Hepatocyte (in vitro differentiated cells): Measurements from ENCODE around the gene ADAMTSL3. TPM values are rescaled to one million over a fixed set of nuclear protein-coding genes. Genes with fewer than 3 reads are reported as not detected.

ENCODE experiments used
- DNase-seq: peaks from one replicate; pipeline ENCODE4 v3.0.0-alpha.2; 2016; ENCODE audit warnings: low spot score
- H2AFZ ChIP-seq: fragments of 200-600 bp; sonication (generic); 2 replicates; pipeline ENCODE4 v1.6.0; 2016; ENCODE audit warnings: antibody characterized with exemption, mild to moderate bottlenecking
- H3K27ac ChIP-seq: fragments of 200-600 bp; sonication (generic); 2 replicates; pipeline ENCODE4 v1.5.1; 2016; ENCODE audit warnings: mild to moderate bottlenecking
- H3K27me3 ChIP-seq: fragments of 200-600 bp; sonication (generic); 2 replicates; pipeline ENCODE4 v1.6.1; 2016
- H3K36me3 ChIP-seq: fragments of 200-600 bp; sonication (generic); replicated peaks from 2 replicates; pipeline ENCODE4 v1.5.1; 2016; ENCODE audit warnings: low read depth; ENCODE audit not compliant: insufficient read depth
- H3K4me1 ChIP-seq: fragments of 200-600 bp; sonication (generic); 2 replicates; pipeline ENCODE4 v1.5.1; 2016; ENCODE audit warnings: mild to moderate bottlenecking, moderate library complexity; ENCODE audit not compliant: insufficient read depth
- H3K4me2 ChIP-seq: fragments of 200-600 bp; sonication (generic); 2 replicates; pipeline ENCODE4 v1.6.0; 2016
- H3K4me3 ChIP-seq: fragments of 200-600 bp; sonication (generic); 2 replicates; pipeline ENCODE4 v1.5.1; 2016; ENCODE audit warnings: mild to moderate bottlenecking
- H3K79me2 ChIP-seq: fragments of 200-600 bp; sonication (generic); 2 replicates; pipeline ENCODE4 v1.6.0; 2017; ENCODE audit warnings: mild to moderate bottlenecking
- H3K9me2 ChIP-seq: fragments of 200-600 bp; sonication (generic); replicated peaks from 2 replicates; pipeline ENCODE4 v1.6.0; 2017; ENCODE audit warnings: mild to moderate bottlenecking; ENCODE audit not compliant: insufficient read depth
- H3K9me3 ChIP-seq: fragments of 200-600 bp; sonication (generic); 2 replicates; pipeline ENCODE4 v1.5.1; 2016; ENCODE audit warnings: low read depth, mild to moderate bottlenecking
- H4K20me1 ChIP-seq: fragments of 200-600 bp; sonication (generic); 2 replicates; pipeline ENCODE4 v1.6.0; 2016; ENCODE audit warnings: mild to moderate bottlenecking; ENCODE audit not compliant: insufficient read depth, poor library complexity, severe bottlenecking
- EZH2 ChIP-seq: fragments of 200-600 bp; sonication (generic); IDR thresholded peaks from 2 replicates; pipeline ENCODE4 v1.6.1; 2016; ENCODE audit warnings: antibody characterized with exemption, mild to moderate bottlenecking, borderline replicate concordance
- EZH2phosphoT487 ChIP-seq: fragments of 200-600 bp; sonication (generic); IDR thresholded peaks from one replicate; pipeline ENCODE4 v1.6.1; 2018; ENCODE audit warnings: antibody characterized with exemption, mild to moderate bottlenecking, low read depth, moderate library complexity; ENCODE audit not compliant: unreplicated experiment, severe bottlenecking
- WGBS: methylation state at CpG from one replicate; pipeline ENCODE4 v1.1.6; 2016; ENCODE audit warnings: low lambda C conversion rate; ENCODE audit errors: missing lambda C conversion rate; 5-methylcytosine and 5-hydroxymethylcytosine counted together
- polyA plus RNA-seq: library from polyadenylated mRNA; unstranded; fragments of >200 nt; fragmentation: Nextera tagmentation; extraction: Ambion mirVana; gene quantifications from 2 replicates; pipeline ENCODE4 v1.2.1, GENCODE V29; 2016
- total RNA-seq: library from RNA; depleted of rRNA; stranded (reverse); fragments of >200 nt; gene quantifications from 2 replicates; pipeline ENCODE4 v1.2.3, GENCODE V29; 2014
- TF ChIP-seq, protein P1 (sequence below): fragments of 200-600 bp; sonication (generic); IDR thresholded peaks from 2 replicates; pipeline ENCODE4 v1.5.1; 2016; ENCODE audit warnings: antibody characterized with exemption, mild to moderate bottlenecking; ENCODE audit not compliant: poor library complexity

Gene ADAMTSL3
- total and polyA plus RNA-seq, 2 experiments from 2014 or later: 5.0 to 5.2 TPM

DNA sequence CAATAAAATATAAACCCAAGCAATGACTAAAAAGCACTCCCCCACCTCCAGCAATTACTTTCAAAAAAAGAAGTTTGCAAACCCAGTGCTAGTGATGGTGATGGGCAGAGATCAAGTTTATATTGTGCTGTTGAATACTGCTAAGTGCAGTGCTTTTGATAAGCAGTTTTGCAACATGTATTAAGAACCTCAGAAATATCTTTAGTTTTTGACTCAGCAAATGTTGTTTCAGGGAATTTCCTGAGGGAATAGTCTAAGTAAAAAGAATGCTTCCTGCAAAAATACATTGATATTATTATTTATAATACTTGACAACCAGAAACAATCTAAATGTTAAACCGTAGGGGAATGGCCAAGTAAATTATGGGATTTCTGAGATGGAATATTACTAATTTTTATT lies 69.3 kb downstream of the ADAMTSL3 start:
- no peaks in the 10 kb centered on the region for H3K36me3 ChIP-seq
- H3K4me1 ChIP-seq: no peaks in the 10 kb centered on the region
- H3K4me2 ChIP-seq: no peak overlapping the region
- 84% methylated on average over 1 of the region's 1 CpG for WGBS
- no peaks in the 10 kb centered on the region for H3K79me2 ChIP-seq
- no peaks in the 10 kb centered on the region for H3K9me3 ChIP-seq
- DNase-seq: no peak
- no peaks in the 10 kb centered on the region for H3K9me2 ChIP-seq
- H3K27me3 ChIP-seq: no peaks in the 10 kb centered on the region
- H2AFZ ChIP-seq: no peak overlapping the region
- no peak for TF ChIP-seq EZH2
- TF ChIP-seq EZH2phosphoT487: no peak
- TF ChIP-seq, protein P1, sequence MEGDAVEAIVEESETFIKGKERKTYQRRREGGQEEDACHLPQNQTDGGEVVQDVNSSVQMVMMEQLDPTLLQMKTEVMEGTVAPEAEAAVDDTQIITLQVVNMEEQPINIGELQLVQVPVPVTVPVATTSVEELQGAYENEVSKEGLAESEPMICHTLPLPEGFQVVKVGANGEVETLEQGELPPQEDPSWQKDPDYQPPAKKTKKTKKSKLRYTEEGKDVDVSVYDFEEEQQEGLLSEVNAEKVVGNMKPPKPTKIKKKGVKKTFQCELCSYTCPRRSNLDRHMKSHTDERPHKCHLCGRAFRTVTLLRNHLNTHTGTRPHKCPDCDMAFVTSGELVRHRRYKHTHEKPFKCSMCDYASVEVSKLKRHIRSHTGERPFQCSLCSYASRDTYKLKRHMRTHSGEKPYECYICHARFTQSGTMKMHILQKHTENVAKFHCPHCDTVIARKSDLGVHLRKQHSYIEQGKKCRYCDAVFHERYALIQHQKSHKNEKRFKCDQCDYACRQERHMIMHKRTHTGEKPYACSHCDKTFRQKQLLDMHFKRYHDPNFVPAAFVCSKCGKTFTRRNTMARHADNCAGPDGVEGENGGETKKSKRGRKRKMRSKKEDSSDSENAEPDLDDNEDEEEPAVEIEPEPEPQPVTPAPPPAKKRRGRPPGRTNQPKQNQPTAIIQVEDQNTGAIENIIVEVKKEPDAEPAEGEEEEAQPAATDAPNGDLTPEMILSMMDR: no peak
- H3K4me3 ChIP-seq: no peak overlapping the region
- H3K27ac ChIP-seq: no peak overlapping the region
- H4K20me1 ChIP-seq: no peaks in the 10 kb centered on the region

DNA sequence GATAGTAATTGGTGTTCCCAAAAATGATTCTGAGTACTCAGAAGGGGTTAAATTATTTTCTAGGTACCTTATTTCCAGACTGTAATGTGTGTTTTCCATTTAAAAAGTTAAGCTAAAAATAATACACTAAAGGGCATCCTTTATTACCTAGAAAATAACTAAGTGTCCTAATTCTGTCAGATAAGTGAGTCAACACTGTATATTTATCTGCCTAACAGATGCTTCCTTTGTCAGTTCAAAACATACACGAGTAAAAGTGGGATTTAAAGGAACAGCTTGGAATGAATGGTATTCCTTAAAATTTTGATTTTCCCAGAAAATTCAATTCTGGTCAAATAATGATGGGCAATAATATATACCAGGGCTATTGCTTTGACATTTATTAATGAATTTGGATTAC lies 78.3 kb downstream of the ADAMTSL3 start:
- DNase-seq: no peak
- Histone ChIP-seq H3K36me3 (no peaks in the 10 kb centered on the region), H3K27me3 (no peaks in the 10 kb centered on the region), H3K4me3 (no peak overlapping the region), H3K9me3 (no peaks in the 10 kb centered on the region), H3K4me2 (no peak overlapping the region), H3K9me2 (no peaks in the 10 kb centered on the region), H4K20me1 (no peaks in the 10 kb centered on the region), H3K4me1 (no peaks in the 10 kb centered on the region), H3K79me2 (no peaks in the 10 kb centered on the region), H2AFZ (no peak overlapping the region), H3K27ac (no peak overlapping the region)
- no peak for TF ChIP-seq EZH2phosphoT487
- WGBS: 19% methylated on average over 1 of the region's 1 CpG

DNA sequence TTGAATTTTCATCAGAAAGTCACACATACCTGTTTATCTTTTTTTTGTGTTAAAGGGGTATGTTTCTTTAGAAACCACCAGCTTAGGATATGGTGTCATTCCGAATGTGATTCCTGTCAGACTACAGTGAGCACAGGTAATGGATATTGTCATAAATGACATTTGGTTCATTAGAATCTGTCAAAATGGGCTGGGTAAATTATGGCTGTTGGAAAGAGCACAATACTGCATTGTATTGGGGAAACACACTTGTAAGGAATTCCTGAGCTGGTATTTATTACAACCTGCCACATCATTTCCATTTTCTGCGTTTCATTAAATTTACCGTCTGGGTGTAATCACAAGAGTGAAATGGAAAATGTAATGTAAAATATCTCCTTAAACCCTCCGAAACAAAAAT lies 78.8 kb downstream of the ADAMTSL3 start:
- H4K20me1 ChIP-seq: no peaks in the 10 kb centered on the region
- TF ChIP-seq EZH2: no peak
- TF ChIP-seq, protein P1: no peak
- no peak for TF ChIP-seq EZH2phosphoT487
- H3K9me2 ChIP-seq: no peaks in the 10 kb centered on the region
- WGBS: 83% methylated on average over 4 of the region's 4 CpGs
- H3K27ac ChIP-seq: no peak overlapping the region
- no peak for DNase-seq
- H2AFZ ChIP-seq: no peak overlapping the region
- no peaks in the 10 kb centered on the region for H3K27me3 ChIP-seq
- no peaks in the 10 kb centered on the region for H3K36me3 ChIP-seq
- no peaks in the 10 kb centered on the region for H3K9me3 ChIP-seq
- H3K4me3 ChIP-seq: no peak overlapping the region
- H3K79me2 ChIP-seq: no peaks in the 10 kb centered on the region
- no peaks in the 10 kb centered on the region for H3K4me1 ChIP-seq
- no peak overlapping the region for H3K4me2 ChIP-seq

DNA sequence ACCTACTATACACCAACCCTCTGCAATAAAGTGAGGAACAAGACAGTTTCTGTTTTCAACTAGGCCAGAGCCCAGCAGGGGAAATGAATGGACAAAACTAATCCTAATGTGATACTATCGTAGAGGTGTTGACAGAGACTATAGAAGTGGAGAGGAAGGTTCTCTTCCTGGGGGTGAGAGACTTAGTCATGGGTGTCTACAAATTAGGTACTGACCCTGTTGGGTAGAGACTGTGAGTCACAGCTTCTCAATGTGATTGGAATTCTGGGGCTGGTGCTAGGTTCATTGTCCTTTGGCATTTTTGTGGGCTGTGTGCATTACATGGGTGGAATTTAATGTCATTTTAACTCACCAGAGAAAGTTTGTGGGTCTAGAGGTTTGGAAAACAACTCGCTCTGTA lies 79.3 kb downstream of the ADAMTSL3 start:
- WGBS: 86% methylated on average over 2 of the region's 2 CpGs
- Histone ChIP-seq H3K36me3 (no peaks in the 10 kb centered on the region), H3K4me1 (no peaks in the 10 kb centered on the region), H3K4me2 (no peak overlapping the region), H3K9me3 (no peaks in the 10 kb centered on the region), H3K27me3 (no peaks in the 10 kb centered on the region), H4K20me1 (no peaks in the 10 kb centered on the region), H3K79me2 (no peaks in the 10 kb centered on the region), H3K9me2 (no peaks in the 10 kb centered on the region), H2AFZ (no peak overlapping the region), H3K4me3 (no peak overlapping the region), H3K27ac (no peak overlapping the region)
- no peak for DNase-seq
- no peak for TF ChIP-seq EZH2
- TF ChIP-seq EZH2phosphoT487: no peak
- TF ChIP-seq, protein P1: no peak
